Activated T-helper 1 cell treated with Interleukin-2 at 50 U/mL for 16 hours (primary cell): ENCODE results near the gene FGF12.

ENCODE experiments used
- DNase-seq: peaks from one replicate; pipeline ENCODE4 v3.0.0-alpha.2; 2020; ENCODE audit warnings: low read depth

The FGF12 gene

GRCh38 chr3:192410684-192410960 is 316.7 kb downstream of the FGF12 start:
- no peak for DNase-seq

- DNase-seq = no peak
These were observed 317.3 kb downstream of the FGF12 start for GRCh38 chr3:192409838-192410683.

GRCh38 chr3:192409201-192409837 is 318.0 kb downstream of the FGF12 start:
- DNase-seq = no peak

- DNase-seq = no peak
These were observed 318.6 kb downstream of the FGF12 start for GRCh38 chr3:192408647-192409200.

- DNase-seq = no peak
These were observed 319.2 kb downstream of the FGF12 start for GRCh38 chr3:192408007-192408646.

GRCh38 chr3:192399767-192400166 is 327.6 kb downstream of the FGF12 start:
- no peak for DNase-seq

- no peak for DNase-seq
These were observed 330.3 kb downstream of the FGF12 start for GRCh38 chr3:192397012-192397411.

GRCh38 chr3:192395506-192395905 is 331.8 kb downstream of the FGF12 start:
- DNase-seq = no peak

- no peak for DNase-seq
These were observed 334.4 kb downstream of the FGF12 start for GRCh38 chr3:192392986-192393385.

- DNase-seq = no peak
These were observed 344.5 kb downstream of the FGF12 start for GRCh38 chr3:192382861-192383260.

- DNase-seq = no peak
These were observed 353.8 kb downstream of the FGF12 start for GRCh38 chr3:192373586-192373985.

- DNase-seq = no peak
These were observed 354.3 kb downstream of the FGF12 start for GRCh38 chr3:192373032-192373431.

GRCh38 chr3:192372616-192373015 is 354.7 kb downstream of the FGF12 start:
- DNase-seq = no peak

GRCh38 chr3:192371870-192372400 is 355.4 kb downstream of the FGF12 start:
- no peak for DNase-seq

- no peak for DNase-seq
These were observed 359.7 kb downstream of the FGF12 start for GRCh38 chr3:192367616-192368015.

GRCh38 chr3:192366916-192367315 is 360.4 kb downstream of the FGF12 start:
- DNase-seq = no peak

- no peak for DNase-seq
These were observed 361.8 kb downstream of the FGF12 start for GRCh38 chr3:192365571-192365970.

GRCh38 chr3:192364316-192364715 is 363.0 kb downstream of the FGF12 start:
- no peak for DNase-seq

- DNase-seq = no peak
These were observed 372.7 kb downstream of the FGF12 start for GRCh38 chr3:192354687-192355086.

GRCh38 chr3:192352142-192352541 is 375.2 kb downstream of the FGF12 start:
- no peak for DNase-seq

- DNase-seq = no peak
These were observed 375.9 kb downstream of the FGF12 start for GRCh38 chr3:192351441-192351840.

- no peak for DNase-seq
These were observed 387.3 kb downstream of the FGF12 start for GRCh38 chr3:192340031-192340430.

- DNase-seq = no peak
These were observed 388.1 kb downstream of the FGF12 start for GRCh38 chr3:192339214-192339613.
